HepG2 (cell line): ENCODE results near the gene PMFBP1. TPM values are rescaled to one million over a fixed set of nuclear protein-coding genes. Genes with fewer than 3 reads are reported as not detected.

Experiments used
- ARID2 ChIP-seq: sonication (generic); formaldehyde crosslinking; IDR thresholded peaks from 2 replicates; pipeline ENCODE4 v1.8.1; 2022; ENCODE audit warnings: mild to moderate bottlenecking, missing genetic modification reagents, borderline replicate concordance
- EP300 ChIP-seq, 3 experiments: sonication (generic) in 1 of 3; formaldehyde crosslinking in 1 of 3; IDR thresholded peaks; 2 replicates each; pipeline versions ENCODE4 v1.5.1 to v1.6.1; 2011 to 2020; ENCODE audit warnings: low read depth in 2 of 3, low read length in 2 of 3, borderline replicate concordance in 1 of 3, improper control_type of control experiment in 1 of 3, mild to moderate bottlenecking in 1 of 3, missing genetic modification reagents in 1 of 3, moderate library complexity in 1 of 3
- GMEB1 ChIP-seq: sonication (generic); formaldehyde crosslinking; IDR thresholded peaks from 2 replicates; pipeline ENCODE4 v1.5.1; 2020; ENCODE audit warnings: missing genetic modification reagents, mild to moderate bottlenecking, borderline replicate concordance
- RFXANK ChIP-seq: IDR thresholded peaks from 2 replicates; pipeline ENCODE4 v1.6.1; 2016
- SUZ12 ChIP-seq: fragments of 150-350 bp; IDR thresholded peaks from 2 replicates; pipeline ENCODE4 v1.6.1; 2014; ENCODE audit warnings: low read depth, low read length
- ZMYM3 ChIP-seq: sonication (generic); formaldehyde crosslinking; IDR thresholded peaks from 2 replicates; pipeline ENCODE4 v1.5.1; 2020; ENCODE audit warnings: mild to moderate bottlenecking, missing genetic modification reagents
- ZNF142 ChIP-seq: sonication (generic); formaldehyde crosslinking; IDR thresholded peaks from 2 replicates; pipeline ENCODE4 v1.4.0; 2020; ENCODE audit warnings: missing genetic modification reagents
- ZNF20 ChIP-seq: sonication (generic); formaldehyde crosslinking; IDR thresholded peaks from 2 replicates; pipeline ENCODE4 v1.4.0; 2020; ENCODE audit warnings: mild to moderate bottlenecking, moderate library complexity, missing genetic modification reagents
- ZNF275 ChIP-seq: sonication (generic); formaldehyde crosslinking; IDR thresholded peaks from 2 replicates; pipeline ENCODE4 v1.8.0; 2022; ENCODE audit warnings: missing genetic modification reagents, mild to moderate bottlenecking, inconsistent platforms, borderline replicate concordance
- ZNF367 ChIP-seq: sonication (generic); formaldehyde crosslinking; IDR thresholded peaks from 2 replicates; pipeline ENCODE4 v1.4.0; 2020; ENCODE audit warnings: missing genetic modification reagents, borderline replicate concordance
- ZNF383 ChIP-seq: sonication (generic); formaldehyde crosslinking; IDR thresholded peaks from 2 replicates; pipeline ENCODE4 v1.4.0; 2020; ENCODE audit warnings: missing genetic modification reagents, mild to moderate bottlenecking, borderline replicate concordance
- ZNF441 ChIP-seq: sonication (generic); formaldehyde crosslinking; IDR thresholded peaks from 2 replicates; pipeline ENCODE4 v1.7.0; 2021; ENCODE audit warnings: missing genetic modification reagents, borderline replicate concordance
- ZNF644 ChIP-seq: IDR thresholded peaks from 2 replicates; pipeline ENCODE4 v1.6.1; 2016; ENCODE audit warnings: low read depth
- polyA plus RNA-seq, 8 experiments: library from polyadenylated mRNA; depleted of rRNA in 3 of 8; stranded (reverse) in 7 of 8; unstranded in 1 of 8; fragments of >200 nt; fragmentation: Illumina TruSeq in 4 of 8; extraction: Trizol in 4 of 8; gene quantifications; 2 replicates each; pipeline versions ENCODE4 v1.2.1 to v1.2.3, GENCODE V29; 2011 to 2016; ENCODE audit warnings: low read depth in 4 of 8, missing spikeins in 1 of 8, mixed read lengths in 1 of 8; ENCODE audit not compliant: insufficient read depth in 1 of 8
- total RNA-seq, 5 experiments: library from RNA; depleted of rRNA; stranded (reverse); fragments of >200 nt; fragmentation: Illumina TruSeq; extraction: Trizol; gene quantifications; 2 replicates each; pipeline ENCODE4 v1.2.3, GENCODE V29; 2016; ENCODE audit warnings: low read depth in 1 of 5
- TF ChIP-seq, protein P1 (sequence below): IDR thresholded peaks from 2 replicates; pipeline ENCODE4 v1.6.1; 2018; ENCODE audit warnings: missing genetic modification reagents
- TF ChIP-seq, protein P2 (sequence below): IDR thresholded peaks from 2 replicates; pipeline ENCODE4 v1.6.1; 2016; ENCODE audit warnings: missing genetic modification reagents, missing compliant biosample characterization
- TF ChIP-seq, protein P3 (sequence below): sonication (generic); formaldehyde crosslinking; IDR thresholded peaks from 2 replicates; pipeline ENCODE4 v1.4.0; 2020; ENCODE audit warnings: missing genetic modification reagents

The PMFBP1 gene
- total and polyA plus RNA-seq, 2 of the 13 experiments (the other 11 are each of a cell fraction or from before 2014, with no cell fraction given), result 1.9 to 3.8 TPM

DNA sequence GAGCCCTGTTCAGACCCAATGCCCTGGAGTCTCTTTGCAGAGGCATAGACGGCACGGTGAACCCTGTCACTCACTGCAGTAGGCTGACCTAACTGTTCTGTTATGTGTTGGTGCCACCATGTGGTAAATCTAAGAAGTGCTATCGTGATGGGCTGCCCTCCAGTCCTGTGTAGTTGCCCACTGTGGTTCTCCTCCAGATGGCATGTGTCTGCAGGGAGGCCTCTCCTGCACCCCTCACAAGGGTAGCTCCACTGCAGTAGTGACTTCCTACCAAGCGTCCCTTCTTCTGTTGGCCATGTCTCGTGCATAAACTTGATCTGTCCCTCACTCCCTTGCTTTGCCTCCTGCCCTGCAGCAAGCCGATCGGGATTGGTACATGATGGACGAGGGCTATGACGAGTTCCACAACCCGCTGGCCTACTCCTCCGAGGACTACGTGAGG lies 72.6 kb downstream of the PMFBP1 start (continued):
- TF ChIP-seq ZNF142 (CRISPR knock-in tag), result no peak
- TF ChIP-seq, protein P1, sequence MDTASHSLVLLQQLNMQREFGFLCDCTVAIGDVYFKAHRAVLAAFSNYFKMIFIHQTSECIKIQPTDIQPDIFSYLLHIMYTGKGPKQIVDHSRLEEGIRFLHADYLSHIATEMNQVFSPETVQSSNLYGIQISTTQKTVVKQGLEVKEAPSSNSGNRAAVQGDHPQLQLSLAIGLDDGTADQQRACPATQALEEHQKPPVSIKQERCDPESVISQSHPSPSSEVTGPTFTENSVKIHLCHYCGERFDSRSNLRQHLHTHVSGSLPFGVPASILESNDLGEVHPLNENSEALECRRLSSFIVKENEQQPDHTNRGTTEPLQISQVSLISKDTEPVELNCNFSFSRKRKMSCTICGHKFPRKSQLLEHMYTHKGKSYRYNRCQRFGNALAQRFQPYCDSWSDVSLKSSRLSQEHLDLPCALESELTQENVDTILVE (CRISPR knock-in tag), result 0 out of 2 replicates have a peak, but pooled peaks have one; percentile 30
- TF ChIP-seq GMEB1 (CRISPR knock-in tag), result no peak
- TF ChIP-seq ZMYM3 (CRISPR knock-in tag), result no peak
- TF ChIP-seq ZNF275 (CRISPR knock-in tag), result no peak
- no peak for TF ChIP-seq RFXANK (CRISPR knock-in tag)
- no peak for TF ChIP-seq ARID2 (CRISPR knock-in tag)
- TF ChIP-seq ZNF644 (CRISPR knock-in tag), result no peak
- no peak for TF ChIP-seq ZNF367 (CRISPR knock-in tag)
- TF ChIP-seq EP300 (IDR thresholded peaks at IDR 0.05; ENCODE audit: low read depth in 2 of 2, low read length in 2 of 2), result no peak
- TF ChIP-seq EP300 (CRISPR knock-in tag; IDR thresholded peaks at IDR 0.05; ENCODE audit: borderline replicate concordance), result no peak
- TF ChIP-seq, protein P2, sequence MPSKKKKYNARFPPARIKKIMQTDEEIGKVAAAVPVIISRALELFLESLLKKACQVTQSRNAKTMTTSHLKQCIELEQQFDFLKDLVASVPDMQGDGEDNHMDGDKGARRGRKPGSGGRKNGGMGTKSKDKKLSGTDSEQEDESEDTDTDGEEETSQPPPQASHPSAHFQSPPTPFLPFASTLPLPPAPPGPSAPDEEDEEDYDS (CRISPR knock-in tag), result 0 out of 2 replicates have a peak, but pooled peaks have one; percentile 29
- no peak for TF ChIP-seq ZNF20
- TF ChIP-seq ZNF441, result no peak
- TF ChIP-seq ZNF383 (CRISPR knock-in tag), result no peak
- no peak for TF ChIP-seq SUZ12
- TF ChIP-seq, protein P3, sequence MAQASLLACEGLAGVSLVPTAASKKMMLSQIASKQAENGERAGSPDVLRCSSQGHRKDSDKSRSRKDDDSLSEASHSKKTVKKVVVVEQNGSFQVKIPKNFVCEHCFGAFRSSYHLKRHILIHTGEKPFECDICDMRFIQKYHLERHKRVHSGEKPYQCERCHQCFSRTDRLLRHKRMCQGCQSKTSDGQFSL, result no peak
